Activated naive CD8-positive, alpha-beta T cell (primary cell): ENCODE results near the gene BAZ2A.
"Not testable (repeated sequence)": the region's sequence is repeated elsewhere in the genome, so short reads cannot be mapped to it uniquely, and the experiment has no call there.

Experiments used
- H3K27ac Mint-ChIP-seq: one replicate; pipeline ENCODE4 v1.8.0; 2021; ENCODE audit warnings: mixed read lengths
- H3K27me3 Mint-ChIP-seq: one replicate; pipeline ENCODE4 v1.8.0; 2021; ENCODE audit warnings: mixed read lengths
- H3K36me3 Mint-ChIP-seq: one replicate; pipeline ENCODE4 v1.8.0; 2021; ENCODE audit warnings: mixed read lengths
- H3K4me1 Mint-ChIP-seq: one replicate; pipeline ENCODE4 v1.8.0; 2021; ENCODE audit warnings: low read depth, mixed read lengths
- H3K4me3 Mint-ChIP-seq: one replicate; pipeline ENCODE4 v1.8.0; 2021; ENCODE audit warnings: mild to moderate bottlenecking, mixed read lengths
- H3K9me3 Mint-ChIP-seq: one replicate; pipeline ENCODE4 v1.8.0; 2021; ENCODE audit warnings: low read depth, mixed read lengths

The BAZ2A gene

GRCh38 chr12:56591961-56592360 is 38.2 kb downstream of the BAZ2A start:
- Mint-ChIP-seq H3K9me3 (no peaks in the 10 kb centered on the region), H3K4me3 (no peak overlapping the region), H3K36me3 (no peaks in the 10 kb centered on the region), H3K27me3 (no peaks in the 10 kb centered on the region), H3K27ac (no peak overlapping the region), H3K4me1 (no peaks in the 10 kb centered on the region)

GRCh38 chr12:56591126-56591525 is 39.0 kb downstream of the BAZ2A start:
- peaks cover 2% of the 10 kb centered on the region for H3K4me1 Mint-ChIP-seq
- H3K4me3 Mint-ChIP-seq: no peak overlapping the region
- no peaks in the 10 kb centered on the region for H3K9me3 Mint-ChIP-seq
- H3K27ac Mint-ChIP-seq: no peak overlapping the region
- H3K27me3 Mint-ChIP-seq: no peaks in the 10 kb centered on the region
- no peaks in the 10 kb centered on the region for H3K36me3 Mint-ChIP-seq

GRCh38 chr12:56590237-56590830 is 39.8 kb downstream of the BAZ2A start:
- H3K27me3 Mint-ChIP-seq: no peaks in the 10 kb centered on the region
- no peaks in the 10 kb centered on the region for H3K36me3 Mint-ChIP-seq
- no peak overlapping the region for H3K4me3 Mint-ChIP-seq
- peaks cover 2% of the 10 kb centered on the region for H3K4me1 Mint-ChIP-seq
- no peaks in the 10 kb centered on the region for H3K9me3 Mint-ChIP-seq
- H3K27ac Mint-ChIP-seq: no peak overlapping the region

- H3K27me3 Mint-ChIP-seq: no peaks in the 10 kb centered on the region
- peaks cover 2% of the 10 kb centered on the region for H3K4me1 Mint-ChIP-seq
- no peaks in the 10 kb centered on the region for H3K36me3 Mint-ChIP-seq
- H3K27ac Mint-ChIP-seq: no peak overlapping the region
- no peak overlapping the region for H3K4me3 Mint-ChIP-seq
- H3K9me3 Mint-ChIP-seq: no peaks in the 10 kb centered on the region
Observed at GRCh38 chr12:56589783-56590182, 40.3 kb downstream of the BAZ2A start.

- peaks cover 21% of the 10 kb centered on the region for H3K4me1 Mint-ChIP-seq
- no peaks in the 10 kb centered on the region for H3K36me3 Mint-ChIP-seq
- H3K4me3 Mint-ChIP-seq: no peak overlapping the region
- no peak overlapping the region for H3K27ac Mint-ChIP-seq
- no peaks in the 10 kb centered on the region for H3K9me3 Mint-ChIP-seq
- H3K27me3 Mint-ChIP-seq: no peaks in the 10 kb centered on the region
Observed at GRCh38 chr12:56585098-56585497, 45.0 kb downstream of the BAZ2A start.

GRCh38 chr12:56581418-56582145 is 48.5 kb downstream of the BAZ2A start:
- no peaks in the 10 kb centered on the region for H3K36me3 Mint-ChIP-seq
- H3K27ac Mint-ChIP-seq: peak overlapping the region; percentile 81
- H3K27me3 Mint-ChIP-seq: no peaks in the 10 kb centered on the region
- H3K9me3 Mint-ChIP-seq: no peaks in the 10 kb centered on the region
- peaks cover 19% of the 10 kb centered on the region for H3K4me1 Mint-ChIP-seq
- peak overlapping the region; percentile 51 for H3K4me3 Mint-ChIP-seq

GRCh38 chr12:56578983-56579546 is 51.1 kb downstream of the BAZ2A start:
- Mint-ChIP-seq H3K9me3 (no peaks in the 10 kb centered on the region), H3K27ac (no peak overlapping the region), H3K36me3 (no peaks in the 10 kb centered on the region), H3K27me3 (no peaks in the 10 kb centered on the region), H3K4me3 (no peak overlapping the region), H3K4me1 (peaks cover 19% of the 10 kb centered on the region)

- not testable (repeated sequence) for H3K36me3 Mint-ChIP-seq, H3K4me3 Mint-ChIP-seq, H3K9me3 Mint-ChIP-seq, H3K27me3 Mint-ChIP-seq, H3K27ac Mint-ChIP-seq
- H3K4me1 Mint-ChIP-seq: peaks cover 15% of the 10 kb centered on the region
Observed at GRCh38 chr12:56577248-56577647, 52.9 kb downstream of the BAZ2A start.

- no peak overlapping the region for H3K4me3 Mint-ChIP-seq
- no peaks in the 10 kb centered on the region for H3K36me3 Mint-ChIP-seq
- H3K4me1 Mint-ChIP-seq: peaks cover 18% of the 10 kb centered on the region
- H3K9me3 Mint-ChIP-seq: no peaks in the 10 kb centered on the region
- H3K27me3 Mint-ChIP-seq: no peaks in the 10 kb centered on the region
- no peak overlapping the region for H3K27ac Mint-ChIP-seq
Observed at GRCh38 chr12:56574210-56574609, 55.9 kb downstream of the BAZ2A start.

GRCh38 chr12:56572288-56572687 is 57.8 kb downstream of the BAZ2A start:
- no peaks in the 10 kb centered on the region for H3K9me3 Mint-ChIP-seq
- no peak overlapping the region for H3K4me3 Mint-ChIP-seq
- peaks cover 22% of the 10 kb centered on the region for H3K4me1 Mint-ChIP-seq
- no peak overlapping the region for H3K27ac Mint-ChIP-seq
- no peaks in the 10 kb centered on the region for H3K27me3 Mint-ChIP-seq
- no peaks in the 10 kb centered on the region for H3K36me3 Mint-ChIP-seq

- no peak overlapping the region for H3K4me3 Mint-ChIP-seq
- H3K27me3 Mint-ChIP-seq: no peaks in the 10 kb centered on the region
- H3K36me3 Mint-ChIP-seq: no peaks in the 10 kb centered on the region
- H3K9me3 Mint-ChIP-seq: no peaks in the 10 kb centered on the region
- peaks cover 25% of the 10 kb centered on the region for H3K4me1 Mint-ChIP-seq
- H3K27ac Mint-ChIP-seq: no peak overlapping the region
Observed at GRCh38 chr12:56571121-56571520, 59.0 kb downstream of the BAZ2A start.

GRCh38 chr12:56568146-56568545 is 62.0 kb downstream of the BAZ2A start:
- Mint-ChIP-seq H3K4me1 (peaks cover 35% of the 10 kb centered on the region), H3K27ac (no peak overlapping the region), H3K9me3 (no peaks in the 10 kb centered on the region), H3K4me3 (no peak overlapping the region), H3K36me3 (no peaks in the 10 kb centered on the region), H3K27me3 (no peaks in the 10 kb centered on the region)

GRCh38 chr12:56565510-56566101 is 64.5 kb downstream of the BAZ2A start:
- H3K9me3 Mint-ChIP-seq: no peaks in the 10 kb centered on the region
- no peak overlapping the region for H3K27ac Mint-ChIP-seq
- no peaks in the 10 kb centered on the region for H3K36me3 Mint-ChIP-seq
- peak overlapping the region; percentile 49 for H3K4me3 Mint-ChIP-seq
- peaks cover 28% of the 10 kb centered on the region for H3K4me1 Mint-ChIP-seq
- no peaks in the 10 kb centered on the region for H3K27me3 Mint-ChIP-seq

- no peaks in the 10 kb centered on the region for H3K9me3 Mint-ChIP-seq
- no peak overlapping the region for H3K27ac Mint-ChIP-seq
- H3K4me1 Mint-ChIP-seq: no peaks in the 10 kb centered on the region
- H3K4me3 Mint-ChIP-seq: no peak overlapping the region
- H3K27me3 Mint-ChIP-seq: no peaks in the 10 kb centered on the region
- no peaks in the 10 kb centered on the region for H3K36me3 Mint-ChIP-seq
Observed at GRCh38 chr12:56551070-56551469, 79.1 kb downstream of the BAZ2A start.

- Mint-ChIP-seq H3K36me3 (no peaks in the 10 kb centered on the region), H3K4me1 (no peaks in the 10 kb centered on the region), H3K27me3 (no peaks in the 10 kb centered on the region), H3K4me3 (no peak overlapping the region), H3K9me3 (no peaks in the 10 kb centered on the region), H3K27ac (no peak overlapping the region)
Observed at GRCh38 chr12:56546680-56547079, 83.4 kb downstream of the BAZ2A start.
